SJSA1 (cell line): Measurements from ENCODE around the gene GLP2R. TPM values are rescaled to one million over a fixed set of nuclear protein-coding genes. Genes with fewer than 3 reads are reported as not detected.
A peak's percentile ranks its signal among the peaks of the same experiment; 100 is the strongest.

Experiments used
- DNase-seq, 2 experiments: peaks; one replicate each; pipeline ENCODE4 v3.0.0-alpha.2; 2015 to 2020; ENCODE audit warnings: low spot score in 2 of 2, low read depth in 1 of 2
- H3K27ac ChIP-seq: fragments of 250-450 bp; sonication (Bioruptor Pico); 2 replicates; pipeline ENCODE4 v1.5.1; 2020; ENCODE audit warnings: mild to moderate bottlenecking, moderate library complexity
- H3K27me3 ChIP-seq: fragments of 250-450 bp; sonication (Bioruptor Pico); replicated peaks from 2 replicates; pipeline ENCODE4 v1.5.1; 2020; ENCODE audit warnings: mild to moderate bottlenecking, moderate library complexity
- H3K36me3 ChIP-seq: fragments of 250-450 bp; sonication (Bioruptor Pico); 2 replicates; pipeline ENCODE4 v1.5.1; 2020; ENCODE audit warnings: mild to moderate bottlenecking
- H3K4me1 ChIP-seq: fragments of 250-450 bp; sonication (Bioruptor Pico); replicated peaks from 2 replicates; pipeline ENCODE4 v1.6.1; 2021; ENCODE audit warnings: mild to moderate bottlenecking
- H3K4me3 ChIP-seq: fragments of 250-450 bp; sonication (Bioruptor Pico); 2 replicates; pipeline ENCODE4 v1.5.1; 2020; ENCODE audit warnings: mild to moderate bottlenecking
- H3K9me3 ChIP-seq: fragments of 250-450 bp; sonication (Bioruptor Pico); replicated peaks from 2 replicates; pipeline ENCODE4 v1.5.1; 2020; ENCODE audit warnings: mild to moderate bottlenecking
- total RNA-seq: library from RNA; depleted of rRNA; stranded (reverse); fragments of >200 nt; shearing (Covaris generic); gene quantifications from 2 replicates; pipeline ENCODE4 v1.2.3, GENCODE V29; 2014

GLP2R gene
- total RNA-seq, 1 experiment from 2014 or later: 1.2 TPM

- H3K4me3 ChIP-seq: no peak overlapping the region
- H3K4me1 ChIP-seq: peaks cover 39% of the 10 kb centered on the region
- peak in 1 of 2 experiments; percentile 54 for DNase-seq
- peak overlapping the region; percentile 31 for H3K27ac ChIP-seq
- peaks cover 3% of the 10 kb centered on the region; the same call in 1 of the 2 replicates for H3K9me3 ChIP-seq
- H3K27me3 ChIP-seq: no peaks in the 10 kb centered on the region
- H3K36me3 ChIP-seq: no peaks in the 10 kb centered on the region
Observed at GRCh38 chr17:9878786-9879525, 53.2 kb downstream of the GLP2R start.

DNA sequence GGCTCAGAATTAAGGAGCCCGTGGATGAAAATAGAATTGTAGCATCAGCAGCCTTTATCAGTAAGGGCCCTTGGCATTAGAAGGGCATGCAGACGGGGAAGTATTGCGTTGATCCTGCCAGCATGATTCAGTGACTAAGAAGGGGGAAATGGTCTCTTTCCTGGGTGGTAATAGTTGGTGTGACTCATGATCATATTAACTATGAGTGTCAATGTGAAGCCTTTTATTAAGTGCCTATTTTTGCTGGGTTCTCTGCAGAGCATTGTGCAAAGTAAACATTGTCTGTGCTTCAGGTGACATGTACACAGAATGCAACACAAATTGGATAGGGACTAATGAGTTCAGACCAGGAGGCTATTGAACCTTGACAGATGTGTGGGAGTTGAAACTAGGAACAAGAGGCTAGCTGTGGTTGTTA lies 54.9 kb downstream of the GLP2R start:
- Histone ChIP-seq H3K4me3 (no peak overlapping the region), H3K9me3 (peaks cover 6% of the 10 kb centered on the region; the same call in 1 of the 2 replicates), H3K36me3 (no peaks in the 10 kb centered on the region), H3K4me1 (peaks cover 31% of the 10 kb centered on the region), H3K27ac (peak overlapping the region; percentile 31), H3K27me3 (no peaks in the 10 kb centered on the region)
- peak; percentile 58 to 59 for DNase-seq

- Histone ChIP-seq H3K9me3 (peaks cover 6% of the 10 kb centered on the region; the same call in 1 of the 2 replicates), H3K36me3 (no peaks in the 10 kb centered on the region), H3K4me3 (no peak overlapping the region), H3K4me1 (peaks cover 24% of the 10 kb centered on the region), H3K27me3 (no peaks in the 10 kb centered on the region), H3K27ac (no peak overlapping the region)
- no peak for DNase-seq
Observed at GRCh38 chr17:9883451-9883850, 57.7 kb downstream of the GLP2R start.

GRCh38 chr17:9886141-9886930 lies 60.6 kb downstream of the GLP2R start:
- Histone ChIP-seq H3K36me3 (no peaks in the 10 kb centered on the region), H3K4me1 (no peaks in the 10 kb centered on the region; the same call in 1 of the 2 replicates), H3K4me3 (no peak overlapping the region), H3K9me3 (0 out of 2 replicates have a peak, but pooled peaks cover 6% of the 10 kb centered on the region), H3K27me3 (no peaks in the 10 kb centered on the region), H3K27ac (no peak overlapping the region)
- no peak for DNase-seq

GRCh38 chr17:9887508-9887907 lies 61.8 kb downstream of the GLP2R start:
- H3K9me3 ChIP-seq: 0 out of 2 replicates have a peak, but pooled peaks cover 2% of the 10 kb centered on the region
- H3K27ac ChIP-seq: no peak overlapping the region
- no peak for DNase-seq
- no peaks in the 10 kb centered on the region for H3K36me3 ChIP-seq
- no peak overlapping the region for H3K4me3 ChIP-seq
- no peaks in the 10 kb centered on the region for H3K27me3 ChIP-seq
- no peaks in the 10 kb centered on the region; the same call in 1 of the 2 replicates for H3K4me1 ChIP-seq

DNA sequence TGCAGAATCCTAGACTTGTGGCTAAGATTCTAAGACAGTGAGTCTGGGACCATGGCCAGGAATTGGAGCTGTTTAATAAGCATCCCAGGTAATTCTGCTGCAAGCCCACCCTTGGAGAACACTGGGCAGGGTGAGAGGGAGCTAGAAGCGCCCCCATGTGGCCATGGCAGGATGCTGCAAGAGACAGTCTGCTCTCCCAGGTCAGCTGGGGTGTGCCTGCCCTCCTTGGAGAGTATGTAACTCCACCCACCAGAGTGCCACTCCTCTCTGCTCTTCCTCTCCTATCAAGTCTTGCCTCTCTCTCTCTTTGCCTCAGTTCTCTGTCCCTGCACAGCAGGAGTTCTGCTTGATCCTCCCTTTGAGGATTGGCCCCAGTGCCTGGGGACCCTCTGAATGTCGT lies 64.4 kb downstream of the GLP2R start:
- Histone ChIP-seq H3K27me3 (no peaks in the 10 kb centered on the region), H3K9me3 (no peaks in the 10 kb centered on the region)

DNA sequence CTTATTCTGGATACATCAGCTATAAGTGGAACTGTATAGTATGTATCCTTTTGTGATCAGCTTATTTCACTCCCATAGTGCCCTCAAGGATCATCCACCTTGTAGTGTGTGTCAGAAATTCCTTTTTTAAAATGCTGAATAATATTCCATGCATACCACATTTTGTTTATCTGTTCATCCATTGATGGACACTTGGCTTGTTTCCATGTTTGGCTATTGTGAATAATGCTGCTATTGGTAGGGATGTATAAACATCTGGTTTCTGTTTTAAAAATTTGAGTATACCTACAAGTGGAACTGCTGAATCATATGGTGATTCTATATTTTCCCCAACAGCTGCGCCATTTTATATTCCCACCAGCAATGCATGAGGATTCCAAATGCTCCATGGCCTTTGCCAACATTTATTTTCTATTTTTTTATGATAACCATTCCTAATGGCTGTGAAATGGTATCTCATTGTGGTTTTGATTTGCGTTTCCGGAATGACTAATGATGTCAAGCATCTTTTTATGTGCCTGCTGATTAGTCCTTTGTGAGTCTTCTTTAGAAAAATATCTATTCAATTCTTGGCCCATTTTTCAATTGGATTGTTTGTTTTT lies 67.8 kb downstream of the GLP2R start:
- H3K4me3 ChIP-seq: no peak overlapping the region
- no peaks in the 10 kb centered on the region for H3K27me3 ChIP-seq
- no peaks in the 10 kb centered on the region for H3K9me3 ChIP-seq
- DNase-seq: peak in 1 of 2 experiments; percentile 64
- H3K36me3 ChIP-seq: no peaks in the 10 kb centered on the region
- peak overlapping the region; percentile 44 for H3K27ac ChIP-seq
- H3K4me1 ChIP-seq: peaks cover 19% of the 10 kb centered on the region

More for the DNA sequence above, 64.4 kb downstream of the GLP2R start:
- Histone ChIP-seq H3K4me1 (peaks cover 19% of the 10 kb centered on the region), H3K4me3 (no peak overlapping the region), H3K27ac (no peak overlapping the region), H3K36me3 (no peaks in the 10 kb centered on the region)
- peak in 1 of 2 experiments; percentile 22 for DNase-seq

DNA sequence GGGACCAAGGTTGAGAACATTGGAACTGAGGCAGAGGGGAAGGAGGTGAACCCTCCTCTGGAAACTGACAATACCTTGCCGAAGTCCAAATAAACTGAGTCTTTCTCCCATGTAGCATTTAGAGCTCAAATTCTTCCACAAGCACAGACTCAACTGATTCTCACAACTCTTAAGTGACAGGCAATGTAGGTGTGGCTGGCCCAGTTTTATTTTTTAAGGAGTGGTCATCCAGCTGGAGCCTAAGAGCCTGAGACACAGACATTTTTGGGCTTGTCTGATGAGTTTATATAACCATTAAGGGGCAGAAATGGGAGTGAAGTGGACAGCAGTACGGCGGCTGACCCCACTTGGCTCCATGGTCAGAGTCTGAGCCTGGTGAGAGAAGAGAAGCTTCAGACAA lies 68.5 kb downstream of the GLP2R start:
- DNase-seq: no peak
- H3K4me3 ChIP-seq: no peak overlapping the region
- no peaks in the 10 kb centered on the region for H3K9me3 ChIP-seq

DNA sequence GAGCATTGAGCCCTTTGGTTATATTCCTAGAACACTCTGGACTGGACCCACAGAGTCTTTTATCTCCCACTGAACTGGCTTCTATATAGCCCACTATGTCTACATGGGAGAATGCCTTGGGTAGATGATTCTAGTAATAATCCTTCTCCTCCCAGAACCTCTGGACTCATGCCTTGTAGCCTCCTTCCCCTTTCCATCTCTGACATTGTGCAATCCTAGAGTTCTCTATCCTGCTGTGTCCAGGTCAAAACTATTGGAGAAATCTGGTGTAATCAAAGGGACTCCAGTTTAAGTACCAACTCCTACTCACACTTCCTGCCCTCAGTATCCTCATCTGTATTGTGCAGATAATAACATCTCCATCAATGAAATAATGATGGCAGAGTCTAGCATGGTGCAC lies 70.2 kb downstream of the GLP2R start:
- Histone ChIP-seq H3K9me3 (no peaks in the 10 kb centered on the region), H3K36me3 (no peaks in the 10 kb centered on the region), H3K4me3 (no peak overlapping the region), H3K4me1 (peaks cover 35% of the 10 kb centered on the region), H3K27me3 (no peaks in the 10 kb centered on the region), H3K27ac (no peak overlapping the region)
- no peak for DNase-seq

More for the DNA sequence above, 68.5 kb downstream of the GLP2R start:
- no peaks in the 10 kb centered on the region for H3K36me3 ChIP-seq
- H3K27ac ChIP-seq: peak overlapping the region; percentile 44
- H3K27me3 ChIP-seq: no peaks in the 10 kb centered on the region
- peaks cover 19% of the 10 kb centered on the region for H3K4me1 ChIP-seq

DNA sequence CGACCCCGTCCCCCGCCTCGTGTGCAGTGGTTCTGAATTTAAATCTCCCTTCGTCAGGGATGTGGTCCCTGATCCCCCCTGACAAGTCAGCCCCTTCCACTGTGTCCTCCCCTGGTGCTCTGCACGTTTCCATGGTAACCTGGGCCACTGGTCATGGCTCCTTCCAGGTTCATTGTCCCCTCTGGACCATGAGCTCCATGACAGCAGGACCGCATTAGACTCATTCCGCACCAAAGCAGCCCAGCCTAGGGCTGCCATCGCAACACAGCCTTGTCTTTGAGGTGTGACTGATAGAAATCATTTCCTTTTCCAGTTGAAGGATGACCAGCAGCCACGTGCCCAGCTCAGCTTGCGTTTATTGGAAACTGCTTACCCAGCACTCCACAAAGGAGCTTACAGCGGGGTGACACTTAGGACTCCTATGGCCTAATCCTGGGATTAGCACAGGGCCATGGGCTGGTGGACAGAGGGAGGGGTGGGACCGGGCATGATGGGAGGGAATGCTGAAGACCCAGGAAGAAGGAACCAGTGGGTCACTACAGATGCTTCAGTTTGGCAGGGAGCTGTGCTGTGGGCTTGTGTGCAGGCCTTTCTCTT lies 71.7 kb downstream of the GLP2R start:
- H3K4me1 ChIP-seq: peaks cover 51% of the 10 kb centered on the region
- no peak for DNase-seq
- no peak overlapping the region for H3K27ac ChIP-seq
- no peaks in the 10 kb centered on the region for H3K27me3 ChIP-seq
- no peaks in the 10 kb centered on the region for H3K36me3 ChIP-seq
- H3K9me3 ChIP-seq: no peaks in the 10 kb centered on the region
- H3K4me3 ChIP-seq: no peak overlapping the region

- no peak for DNase-seq
- no peak overlapping the region for H3K4me3 ChIP-seq
- H3K27me3 ChIP-seq: no peaks in the 10 kb centered on the region
- H3K9me3 ChIP-seq: no peaks in the 10 kb centered on the region
- no peak overlapping the region for H3K27ac ChIP-seq
- H3K4me1 ChIP-seq: peaks cover 41% of the 10 kb centered on the region
- H3K36me3 ChIP-seq: no peaks in the 10 kb centered on the region
Observed at GRCh38 chr17:9898812-9899211, 73.1 kb downstream of the GLP2R start.

DNA sequence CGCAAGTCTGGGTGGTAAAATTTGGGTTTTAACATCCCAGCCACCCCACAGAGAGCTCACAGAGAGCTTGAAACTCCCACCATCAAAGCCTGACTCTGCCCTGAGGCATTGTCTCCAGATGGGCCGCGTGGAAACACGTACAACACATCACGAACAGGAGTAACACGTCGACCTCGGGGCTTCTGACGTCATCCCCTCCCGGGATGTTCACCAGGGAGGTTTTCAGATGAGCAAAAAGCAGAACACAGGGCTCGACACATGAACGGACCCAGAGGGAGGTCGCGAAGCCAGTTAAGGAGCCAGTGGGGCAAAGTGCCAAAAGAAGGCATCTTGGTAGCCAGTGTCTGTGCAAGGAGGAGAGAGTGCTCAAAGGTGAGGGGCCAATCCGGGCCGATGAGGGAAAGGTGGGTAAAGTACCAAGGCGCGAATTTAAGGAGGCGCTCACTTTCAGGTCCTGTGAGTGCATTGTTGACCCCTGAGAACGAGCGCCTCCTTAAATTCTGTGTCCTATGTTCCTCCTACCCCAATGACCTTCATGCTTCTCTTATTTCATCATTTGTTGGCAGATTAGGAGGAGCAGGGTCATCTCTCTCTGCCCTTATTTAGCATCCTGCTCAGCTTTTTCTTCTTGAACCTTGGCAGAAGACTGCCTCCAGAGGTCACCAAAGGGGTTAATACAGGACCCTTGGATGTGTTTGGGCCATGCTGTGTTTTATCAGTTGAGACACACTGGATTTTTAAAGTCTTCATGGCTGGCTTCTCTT lies 73.7 kb downstream of the GLP2R start:
- Histone ChIP-seq H3K27me3 (no peaks in the 10 kb centered on the region), H3K4me1 (peaks cover 35% of the 10 kb centered on the region), H3K9me3 (no peaks in the 10 kb centered on the region), H3K4me3 (no peak overlapping the region), H3K27ac (peak overlapping the region; percentile 93), H3K36me3 (no peaks in the 10 kb centered on the region)
- DNase-seq: no peak

DNA sequence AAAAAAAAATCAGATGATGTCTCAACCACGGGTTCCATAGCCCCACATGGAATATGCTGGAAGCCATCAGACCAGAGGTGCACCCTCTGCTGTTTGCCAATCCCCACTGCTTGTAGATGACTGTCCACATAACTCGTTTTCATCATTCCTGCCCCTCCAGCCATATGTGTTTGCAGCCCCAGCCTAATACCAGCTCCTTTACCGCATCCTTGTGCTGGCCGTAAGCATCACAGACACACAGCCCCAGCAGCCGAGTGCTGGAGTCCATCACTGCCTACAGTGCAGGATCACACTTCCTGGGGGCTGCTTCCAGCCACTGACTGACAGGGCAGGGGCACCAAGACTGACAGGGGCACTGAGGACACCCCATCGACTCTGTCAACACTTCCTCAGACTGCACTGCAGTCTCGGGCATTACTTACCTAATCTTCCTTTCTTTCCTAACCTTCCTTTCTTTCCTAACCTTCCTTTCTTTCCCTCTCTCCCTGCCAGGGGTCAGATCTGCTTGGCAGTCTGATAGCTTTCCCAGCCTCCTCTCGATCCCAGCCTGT lies 74.4 kb downstream of the GLP2R start:
- H3K27ac ChIP-seq: peak overlapping the region; percentile 93
- H3K36me3 ChIP-seq: no peaks in the 10 kb centered on the region
- H3K9me3 ChIP-seq: no peaks in the 10 kb centered on the region
- H3K4me1 ChIP-seq: peaks cover 32% of the 10 kb centered on the region
- no peaks in the 10 kb centered on the region for H3K27me3 ChIP-seq
- no peak for DNase-seq
- no peak overlapping the region for H3K4me3 ChIP-seq
